NCI-H187 treated with DMSO at 0.1 percent for 48 hours (cell line): ENCODE measurements around the gene GALNT7.

Source experiments
- DNase-seq: peaks from one replicate; lab custom pipeline; 2025; lab: John Stamatoyannopoulos, UW

The GALNT7 gene

GRCh38 chr4:173265751-173266150 lies 97.1 kb downstream of the GALNT7 start:
- DNase-seq = no peak

DNA sequence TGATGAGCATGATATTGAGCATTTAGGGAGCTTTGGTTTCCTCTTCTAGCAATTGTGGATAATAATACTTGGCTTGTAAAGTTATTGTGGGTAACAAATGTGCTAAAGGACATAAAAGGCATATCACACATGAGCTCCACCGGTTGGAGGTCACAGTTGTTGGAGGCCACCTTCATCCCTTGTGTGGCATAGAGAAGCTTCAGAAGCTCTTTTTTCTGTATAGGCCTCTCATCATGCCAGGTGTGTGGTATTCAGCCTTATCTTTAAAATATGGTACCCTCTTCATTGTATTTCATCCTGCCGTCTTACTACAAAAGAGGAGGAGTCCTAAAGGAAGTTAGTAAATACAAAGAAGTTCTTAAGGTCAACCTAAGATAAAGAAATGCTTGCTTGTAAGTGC lies 99.1 kb downstream of the GALNT7 start:
- DNase-seq = no peak

DNA sequence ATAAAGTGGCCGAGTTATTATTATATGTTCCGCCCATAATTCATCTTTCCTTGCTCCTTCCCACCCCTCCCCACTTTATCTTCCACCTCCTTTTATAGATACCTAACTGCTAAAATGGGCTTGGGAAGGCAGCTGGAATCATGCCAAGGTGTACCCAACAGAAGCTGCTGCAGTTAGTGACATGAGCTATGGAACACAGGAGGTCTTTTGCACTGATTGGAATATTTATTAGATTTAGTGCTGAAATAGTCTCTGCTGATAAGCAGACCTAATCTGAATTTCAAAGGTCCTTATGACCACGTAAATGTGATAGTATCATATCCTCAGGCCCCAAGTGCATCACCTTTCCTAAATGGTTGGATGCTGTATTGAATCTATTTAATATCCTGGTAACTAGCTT lies 100.7 kb downstream of the GALNT7 start:
- no peak for DNase-seq

DNA sequence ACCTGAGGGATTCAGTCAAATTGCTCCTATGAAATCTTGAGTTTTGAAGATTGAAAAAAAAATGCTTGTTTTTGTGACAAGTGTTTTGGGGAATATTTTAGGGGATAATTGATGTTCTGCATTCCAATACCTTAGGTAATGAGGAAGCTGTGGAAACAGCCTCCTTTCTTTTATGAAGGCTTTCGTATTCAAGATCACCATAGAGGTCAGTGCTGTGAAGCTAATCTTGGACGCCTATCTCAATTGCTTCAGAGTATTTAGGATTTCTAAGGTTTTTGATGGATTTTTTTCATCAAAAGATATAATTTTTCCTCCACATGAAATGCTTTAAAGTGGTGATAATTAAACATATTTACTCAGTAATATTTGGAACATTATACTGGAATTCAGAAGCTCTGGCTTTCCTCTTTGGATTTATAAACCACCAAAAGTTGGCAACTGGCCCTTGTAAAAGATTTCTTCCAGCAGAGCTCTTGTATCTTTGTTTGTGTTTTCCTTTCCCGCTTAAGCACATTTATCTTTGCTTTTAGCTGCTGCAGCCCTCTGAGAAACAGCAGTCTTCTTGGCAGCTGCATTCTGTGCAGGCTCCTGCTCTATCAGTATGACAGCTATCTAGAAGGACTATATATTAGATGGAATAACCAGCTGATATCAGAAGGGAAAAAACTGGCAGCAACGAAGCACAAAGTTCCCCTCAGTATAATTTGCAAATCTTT lies 101.9 kb downstream of the GALNT7 start:
- no peak for DNase-seq

- DNase-seq = no peak
Observed at GRCh38 chr4:173272314-173272713, 103.7 kb downstream of the GALNT7 start.

DNA sequence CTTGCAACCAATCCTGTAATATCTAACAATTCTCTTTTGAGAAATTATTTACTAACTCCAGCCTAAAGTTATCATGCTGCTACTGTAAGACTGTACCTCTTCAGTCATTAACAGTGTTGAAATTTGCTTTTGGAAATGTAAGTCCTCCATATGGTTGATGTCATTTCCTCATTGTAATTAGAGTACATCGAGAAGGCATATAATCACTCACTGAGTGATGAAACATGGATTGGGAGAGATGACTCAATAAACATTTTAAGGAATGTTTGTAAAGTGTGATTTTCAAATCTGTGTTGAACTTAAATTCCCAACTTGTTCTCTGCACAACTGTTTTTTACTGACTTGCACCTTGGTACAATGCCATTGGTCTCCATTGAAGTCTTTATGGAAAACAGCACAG lies 104.4 kb downstream of the GALNT7 start:
- no peak for DNase-seq

- no peak for DNase-seq
Observed at GRCh38 chr4:173273941-173274340, 105.3 kb downstream of the GALNT7 start.

DNA sequence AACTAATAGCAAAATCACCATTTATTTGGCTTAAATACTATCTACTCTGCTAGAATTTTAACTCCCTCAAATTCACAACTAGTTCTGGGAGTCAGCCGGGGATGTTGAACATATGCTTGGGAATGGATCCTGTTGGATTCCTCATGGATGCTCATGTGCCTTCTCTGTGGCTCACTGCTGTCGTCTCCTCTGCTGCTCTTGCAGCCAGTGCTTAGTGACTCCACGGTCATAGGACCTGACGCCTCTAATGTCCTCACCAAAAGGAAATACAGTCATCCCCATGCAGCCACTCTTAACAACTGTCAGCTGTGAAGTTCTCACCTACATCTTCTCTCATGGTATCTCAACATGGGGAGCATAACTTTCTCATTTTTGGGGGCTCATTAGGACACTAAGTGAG lies 106.1 kb downstream of the GALNT7 start:
- no peak for DNase-seq

DNA sequence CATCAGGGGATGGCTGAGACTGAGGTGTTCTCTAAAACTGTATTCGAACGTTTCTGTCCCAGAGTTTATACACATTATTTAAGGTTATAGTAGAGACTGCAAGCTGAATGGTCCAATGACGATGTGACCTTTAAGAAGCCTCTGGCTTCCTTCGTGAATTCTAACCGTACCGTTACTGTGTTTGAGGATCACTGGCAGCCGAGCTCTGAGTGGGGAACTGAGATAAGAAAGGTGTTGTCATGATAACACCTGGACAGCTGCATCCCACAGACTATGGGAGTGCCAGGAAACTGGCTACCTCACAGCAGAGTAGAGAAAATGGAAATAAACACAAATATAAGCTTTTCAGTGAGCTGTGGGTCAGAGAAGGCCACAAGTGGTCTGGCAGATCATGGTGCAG lies 106.5 kb downstream of the GALNT7 start:
- DNase-seq = no peak

- DNase-seq = no peak
Observed at GRCh38 chr4:173277340-173277739, 108.7 kb downstream of the GALNT7 start.

- no peak for DNase-seq
Observed at GRCh38 chr4:173280998-173281397, 112.4 kb downstream of the GALNT7 start.

DNA sequence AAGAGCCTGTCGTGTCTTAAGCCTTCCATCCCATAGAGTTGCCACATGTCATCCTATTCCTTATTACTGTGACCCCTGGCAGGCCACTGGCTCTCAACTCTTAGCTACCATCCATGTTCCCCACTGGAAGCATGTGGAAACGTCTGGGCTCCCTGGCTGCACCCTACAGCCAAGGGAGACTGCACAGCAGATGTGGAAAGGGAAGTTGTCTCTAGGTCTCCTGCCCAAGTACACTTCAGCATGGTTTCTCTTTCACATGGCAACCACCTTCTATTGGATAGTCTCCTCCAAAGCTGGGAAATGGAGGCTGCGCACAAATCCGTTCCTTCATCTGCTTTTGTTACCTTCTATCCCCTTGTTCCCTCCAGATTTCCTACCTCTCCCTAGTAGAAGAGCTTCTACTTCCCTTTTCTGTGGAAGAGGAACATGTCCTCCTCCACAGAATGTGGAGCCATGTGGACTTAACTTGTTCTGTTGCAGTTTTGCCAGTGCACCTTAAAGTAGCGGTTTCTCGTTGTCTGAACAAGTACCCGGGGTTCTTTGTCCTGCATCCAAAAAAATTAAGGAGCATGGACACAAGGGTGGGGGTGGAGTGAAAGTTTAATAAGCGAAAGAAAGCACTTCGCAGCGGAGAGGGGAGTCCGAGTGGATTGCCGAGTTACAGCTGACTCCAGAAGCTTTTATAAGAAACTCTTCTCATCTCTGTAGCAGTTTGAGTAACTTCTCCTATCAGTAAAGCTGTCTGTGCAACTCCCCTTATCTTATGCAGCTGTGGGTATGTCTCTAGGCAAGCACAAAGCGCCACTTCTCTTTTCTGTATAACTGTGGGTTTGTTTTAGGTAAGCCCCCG lies 113.0 kb downstream of the GALNT7 start:
- no peak for DNase-seq

- no peak for DNase-seq
Observed at GRCh38 chr4:173282256-173282562, 113.6 kb downstream of the GALNT7 start.

GRCh38 chr4:173282626-173283025 lies 114.0 kb downstream of the GALNT7 start:
- DNase-seq = no peak

DNA sequence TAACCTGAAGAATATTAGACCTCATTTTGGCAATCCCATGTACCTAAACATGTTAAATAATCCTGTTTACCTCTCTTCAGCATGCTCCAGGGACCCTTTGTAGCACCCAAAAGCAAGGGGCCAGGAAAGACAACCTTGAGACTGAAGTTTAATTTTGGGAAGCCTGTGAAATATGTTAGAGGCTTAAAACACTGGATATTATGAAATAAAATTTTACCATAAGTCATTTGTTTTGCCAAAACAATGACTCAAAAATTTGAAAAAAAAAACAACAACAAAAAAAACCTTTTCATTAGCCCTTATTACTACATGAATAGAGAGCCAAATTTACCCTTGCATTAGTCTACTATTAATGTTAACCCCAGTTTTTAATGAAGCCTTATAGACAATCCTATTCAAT lies 115.9 kb downstream of the GALNT7 start:
- no peak for DNase-seq

DNA sequence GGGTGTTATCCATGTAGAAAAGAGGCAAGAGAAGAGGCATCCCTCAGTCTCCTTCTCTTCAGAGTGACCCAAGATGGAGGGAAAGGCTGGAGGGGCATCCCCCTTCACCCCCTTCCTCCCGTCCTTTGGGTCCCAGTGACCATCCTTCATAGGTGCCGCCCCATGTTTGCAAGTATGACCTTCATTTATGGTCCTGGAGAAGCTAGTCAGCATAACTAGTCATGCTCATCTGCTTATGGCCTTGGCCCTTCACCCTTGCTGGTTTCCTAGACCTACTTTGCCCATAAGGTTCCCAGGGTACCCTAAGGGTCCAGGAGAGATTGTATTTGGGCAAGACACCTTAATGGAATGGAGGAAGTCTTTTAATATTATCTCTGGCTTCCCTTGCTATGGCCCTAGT lies 118.9 kb downstream of the GALNT7 start:
- no peak for DNase-seq

GRCh38 chr4:173288296-173288695 lies 119.7 kb downstream of the GALNT7 start:
- DNase-seq = no peak

DNA sequence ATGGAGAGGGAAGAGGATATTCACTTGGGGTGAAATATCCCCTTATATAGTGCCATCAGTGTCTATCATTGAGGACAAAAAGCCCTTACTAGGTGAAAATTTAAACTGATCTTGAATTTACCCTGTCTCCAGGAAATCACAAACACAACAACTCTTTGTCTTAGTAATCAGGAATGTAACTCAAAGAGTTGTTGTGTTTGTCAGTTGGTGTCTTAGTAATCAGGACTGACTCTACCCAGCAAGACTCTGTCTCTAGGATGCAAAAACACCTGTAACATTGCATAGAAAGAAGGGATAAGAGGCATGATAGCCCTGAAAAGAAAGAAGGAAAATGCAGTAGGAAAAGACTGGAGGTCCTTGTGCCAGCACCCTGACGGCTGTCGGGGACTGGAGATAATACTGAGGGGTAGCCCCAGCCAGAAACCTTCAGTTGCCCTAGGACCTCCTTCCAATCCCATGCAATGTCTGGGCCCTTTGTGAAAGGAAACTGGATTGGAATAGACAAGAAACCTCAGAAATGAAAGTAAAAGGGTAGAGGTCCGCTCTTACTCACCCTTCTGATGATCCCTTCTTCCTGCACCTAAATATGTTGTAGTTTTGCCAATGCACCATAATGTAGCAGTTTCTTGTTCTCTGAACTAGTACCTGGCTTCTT lies 120.2 kb downstream of the GALNT7 start:
- DNase-seq = no peak

DNA sequence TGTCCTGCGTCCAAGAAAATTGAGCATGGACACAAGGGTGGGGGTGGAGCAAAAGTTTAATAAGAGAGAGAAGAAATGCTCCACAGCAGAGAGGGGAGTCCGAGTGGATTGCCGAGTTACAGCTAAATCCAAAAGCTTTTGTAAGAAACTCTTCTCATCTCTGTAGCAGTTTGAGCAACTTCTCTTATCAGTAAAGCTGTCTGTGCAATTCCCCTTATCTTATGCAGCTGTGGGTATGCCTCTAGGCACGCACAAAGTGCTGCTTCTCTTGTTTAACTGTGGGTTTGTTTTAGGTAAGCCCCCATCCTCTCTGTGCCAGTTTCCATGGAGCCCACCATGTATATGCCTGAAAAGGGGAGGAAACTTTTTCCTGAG lies 120.7 kb downstream of the GALNT7 start:
- no peak for DNase-seq

GRCh38 chr4:173291899-173292298 lies 123.3 kb downstream of the GALNT7 start:
- no peak for DNase-seq

GRCh38 chr4:173293663-173294062 lies 125.1 kb downstream of the GALNT7 start:
- DNase-seq = no peak

DNA sequence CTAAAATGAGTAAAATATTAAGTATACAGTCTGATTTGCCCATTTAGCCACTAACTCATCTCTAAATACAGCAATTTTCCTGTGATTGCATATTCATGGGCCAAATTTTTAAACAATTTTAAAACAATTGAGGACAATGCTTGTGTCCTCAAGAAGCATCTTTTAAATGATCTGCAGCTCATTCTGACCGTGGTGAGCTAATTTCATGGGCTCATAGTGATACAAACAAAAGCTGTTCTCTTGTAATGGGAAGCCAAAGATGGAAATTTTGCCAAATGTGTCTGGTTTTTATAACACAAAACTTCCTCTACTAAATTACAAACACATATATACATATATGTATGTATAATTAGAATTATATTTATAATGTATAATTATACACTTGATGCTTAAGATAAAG lies 125.8 kb downstream of the GALNT7 start:
- DNase-seq = no peak

GRCh38 chr4:173301518-173302201 lies 133.0 kb downstream of the GALNT7 start:
- no peak for DNase-seq
